HepG2 (cell line): ENCODE results near the gene MTSS2. TPM values are rescaled to one million over a fixed set of nuclear protein-coding genes. Genes with fewer than 3 reads are reported as not detected.

ENCODE experiments used
- BCL6 ChIP-seq: IDR thresholded peaks from 2 replicates; pipeline ENCODE4 v1.6.1; 2016; ENCODE audit warnings: missing genetic modification reagents, missing compliant biosample characterization
- GATA4 ChIP-seq: sonication (generic); IDR thresholded peaks from 2 replicates; pipeline ENCODE4 v1.6.1; 2016; ENCODE audit warnings: antibody characterized with exemption, low read depth, borderline replicate concordance
- MIER3 ChIP-seq: IDR thresholded peaks from 2 replicates; pipeline ENCODE4 v1.6.1; 2016; ENCODE audit warnings: missing compliant biosample characterization, borderline replicate concordance
- PCBP1 ChIP-seq: fragments of 200-400 bp; formaldehyde crosslinking; IDR thresholded peaks from 2 replicates; pipeline ENCODE4 v1.6.1; 2017; ENCODE audit warnings: mild to moderate bottlenecking, low read depth, low read length, borderline replicate concordance
- RORA ChIP-seq: sonication (generic); formaldehyde crosslinking; IDR thresholded peaks from 2 replicates; pipeline ENCODE4 v1.5.0; 2020; ENCODE audit warnings: mild to moderate bottlenecking, missing genetic modification reagents, moderate library complexity
- SETDB1 ChIP-seq: sonication (generic); formaldehyde crosslinking; IDR thresholded peaks from 2 replicates; pipeline ENCODE4 v1.5.1; 2020; ENCODE audit warnings: missing genetic modification reagents, mild to moderate bottlenecking, borderline replicate concordance
- TOE1 ChIP-seq: sonication (generic); formaldehyde crosslinking; IDR thresholded peaks from 2 replicates; pipeline ENCODE4 v1.4.0; 2020; ENCODE audit warnings: mild to moderate bottlenecking, missing genetic modification reagents
- ZBTB38 ChIP-seq: sonication (generic); formaldehyde crosslinking; IDR thresholded peaks from 2 replicates; pipeline ENCODE4 v1.5.1; 2020; ENCODE audit warnings: mild to moderate bottlenecking, missing genetic modification reagents
- ZMYM4 ChIP-seq: sonication (generic); formaldehyde crosslinking; IDR thresholded peaks from 2 replicates; pipeline ENCODE4 v1.8.1; 2023; ENCODE audit warnings: mild to moderate bottlenecking, missing genetic modification reagents
- ZNF235 ChIP-seq: sonication (generic); formaldehyde crosslinking; IDR thresholded peaks from 2 replicates; pipeline ENCODE4 v1.8.1; 2023; ENCODE audit warnings: mild to moderate bottlenecking, missing genetic modification reagents, borderline replicate concordance
- ZNF331 ChIP-seq: sonication (generic); formaldehyde crosslinking; IDR thresholded peaks from 2 replicates; pipeline ENCODE4 v1.4.0; 2020; ENCODE audit warnings: missing genetic modification reagents
- ZNF672 ChIP-seq: sonication (generic); formaldehyde crosslinking; IDR thresholded peaks from 2 replicates; pipeline ENCODE4 v1.8.1; 2022; ENCODE audit warnings: missing genetic modification reagents
- polyA plus RNA-seq, 8 experiments: library from polyadenylated mRNA; depleted of rRNA in 3 of 8; stranded (reverse) in 7 of 8; unstranded in 1 of 8; fragments of >200 nt; fragmentation: Illumina TruSeq in 4 of 8; extraction: Trizol in 4 of 8; gene quantifications; 2 replicates each; pipeline versions ENCODE4 v1.2.1 to v1.2.3, GENCODE V29; 2011 to 2016; ENCODE audit warnings: low read depth in 4 of 8, missing spikeins in 1 of 8, mixed read lengths in 1 of 8; ENCODE audit not compliant: insufficient read depth in 1 of 8
- total RNA-seq, 5 experiments: library from RNA; depleted of rRNA; stranded (reverse); fragments of >200 nt; fragmentation: Illumina TruSeq; extraction: Trizol; gene quantifications; 2 replicates each; pipeline ENCODE4 v1.2.3, GENCODE V29; 2016; ENCODE audit warnings: low read depth in 1 of 5
- TF ChIP-seq, protein P1 (sequence below): IDR thresholded peaks from 2 replicates; pipeline ENCODE4 v1.6.1; 2016; ENCODE audit warnings: control low read depth
- TF ChIP-seq, protein P2 (sequence below): fragments of 450-650 bp; IDR thresholded peaks from 2 replicates; pipeline ENCODE4 v1.6.1; 2017
- TF ChIP-seq, protein P3 (sequence below): sonication (generic); formaldehyde crosslinking; IDR thresholded peaks from 2 replicates; pipeline ENCODE4 v1.8.1; 2023; ENCODE audit warnings: mild to moderate bottlenecking, moderate library complexity, missing genetic modification reagents
- TF ChIP-seq, protein P4 (sequence below): IDR thresholded peaks from 2 replicates; pipeline ENCODE4 v1.6.1; 2016
- TF ChIP-seq, protein P5 (sequence below): sonication (generic); formaldehyde crosslinking; IDR thresholded peaks from 2 replicates; pipeline ENCODE4 v1.4.0; 2020; ENCODE audit warnings: missing genetic modification reagents
- TF ChIP-seq, protein P6 (sequence below): sonication (generic); formaldehyde crosslinking; IDR thresholded peaks from 2 replicates; pipeline ENCODE4 v1.5.1; 2020; ENCODE audit warnings: missing genetic modification reagents, mild to moderate bottlenecking, borderline replicate concordance

The MTSS2 gene
- total and polyA plus RNA-seq, 2 of the 13 experiments (the other 11 are each of a cell fraction or from before 2014, with no cell fraction given) = 132 to 242 TPM

DNA sequence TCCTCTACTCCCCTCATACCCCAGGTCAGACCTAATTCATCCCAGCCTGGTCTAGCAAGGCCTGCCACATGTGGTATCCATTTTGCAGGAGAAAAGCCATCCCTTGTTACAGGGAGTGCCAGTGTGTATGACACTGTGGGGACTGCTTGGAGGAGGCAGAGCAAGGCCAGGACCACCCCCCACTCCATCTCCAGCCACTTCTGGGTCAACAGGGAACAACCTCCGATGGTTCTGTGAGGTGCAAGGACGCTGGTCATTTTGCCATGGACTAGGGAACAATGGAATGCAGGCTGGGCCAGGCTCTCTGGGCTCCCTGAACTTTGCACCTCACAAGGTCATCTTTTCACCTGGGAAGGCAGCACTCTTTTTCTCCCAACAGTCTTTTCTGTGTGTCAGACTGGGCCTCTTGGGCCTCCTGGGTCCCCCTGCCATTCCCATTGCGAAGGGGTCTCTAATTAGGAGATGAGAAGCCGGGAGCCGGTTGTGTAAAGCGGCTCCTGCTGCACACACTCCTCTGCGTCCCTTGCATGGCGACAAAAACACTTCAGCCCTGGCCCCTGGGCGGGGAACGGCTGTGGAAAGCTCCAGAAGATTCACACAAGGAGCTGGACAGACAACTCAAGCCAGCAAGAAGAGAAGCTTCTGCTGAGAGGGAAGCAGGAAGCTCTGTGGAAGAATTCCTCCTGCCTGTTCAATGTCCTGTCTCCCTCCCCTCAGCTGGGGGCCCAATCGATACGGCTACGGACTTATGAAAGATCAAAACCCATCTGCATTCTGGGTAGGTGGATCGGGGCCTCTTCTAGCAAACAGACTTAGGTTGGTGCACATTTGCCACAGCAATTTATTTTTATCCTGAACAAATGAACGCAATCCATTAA is 38.5 kb upstream of the MTSS2 start (continued):
- TF ChIP-seq MIER3 (CRISPR knock-in tag) (no peak; the same call in 1 of the 2 replicates), SETDB1 (CRISPR knock-in tag) (no peak), PCBP1 (no peak), GATA4 (0 out of 2 replicates have a peak, but pooled peaks have one; percentile 61), BCL6 (CRISPR knock-in tag) (peak; percentile 64), ZNF672 (CRISPR knock-in tag) (no peak), ZNF331 (peak; percentile 69; the same call in 1 of the 2 replicates), TOE1 (CRISPR knock-in tag) (peak; percentile 18; the same call in 1 of the 2 replicates), ZBTB38 (CRISPR knock-in tag) (peak; percentile 53; the same call in 1 of the 2 replicates), ZMYM4 (CRISPR knock-in tag) (peak; percentile 64), ZNF235 (CRISPR knock-in tag) (0 out of 2 replicates have a peak, but pooled peaks have one; percentile 72), RORA (CRISPR knock-in tag) (no peak)
- TF ChIP-seq, protein P1, sequence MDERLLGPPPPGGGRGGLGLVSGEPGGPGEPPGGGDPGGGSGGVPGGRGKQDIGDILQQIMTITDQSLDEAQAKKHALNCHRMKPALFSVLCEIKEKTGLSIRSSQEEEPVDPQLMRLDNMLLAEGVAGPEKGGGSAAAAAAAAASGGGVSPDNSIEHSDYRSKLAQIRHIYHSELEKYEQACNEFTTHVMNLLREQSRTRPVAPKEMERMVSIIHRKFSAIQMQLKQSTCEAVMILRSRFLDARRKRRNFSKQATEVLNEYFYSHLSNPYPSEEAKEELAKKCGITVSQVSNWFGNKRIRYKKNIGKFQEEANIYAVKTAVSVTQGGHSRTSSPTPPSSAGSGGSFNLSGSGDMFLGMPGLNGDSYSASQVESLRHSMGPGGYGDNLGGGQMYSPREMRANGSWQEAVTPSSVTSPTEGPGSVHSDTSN = 0 out of 2 replicates have a peak, but pooled peaks have one; percentile 23
- TF ChIP-seq, protein P2, sequence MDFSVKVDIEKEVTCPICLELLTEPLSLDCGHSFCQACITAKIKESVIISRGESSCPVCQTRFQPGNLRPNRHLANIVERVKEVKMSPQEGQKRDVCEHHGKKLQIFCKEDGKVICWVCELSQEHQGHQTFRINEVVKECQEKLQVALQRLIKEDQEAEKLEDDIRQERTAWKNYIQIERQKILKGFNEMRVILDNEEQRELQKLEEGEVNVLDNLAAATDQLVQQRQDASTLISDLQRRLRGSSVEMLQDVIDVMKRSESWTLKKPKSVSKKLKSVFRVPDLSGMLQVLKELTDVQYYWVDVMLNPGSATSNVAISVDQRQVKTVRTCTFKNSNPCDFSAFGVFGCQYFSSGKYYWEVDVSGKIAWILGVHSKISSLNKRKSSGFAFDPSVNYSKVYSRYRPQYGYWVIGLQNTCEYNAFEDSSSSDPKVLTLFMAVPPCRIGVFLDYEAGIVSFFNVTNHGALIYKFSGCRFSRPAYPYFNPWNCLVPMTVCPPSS = no peak
- TF ChIP-seq, protein P3, sequence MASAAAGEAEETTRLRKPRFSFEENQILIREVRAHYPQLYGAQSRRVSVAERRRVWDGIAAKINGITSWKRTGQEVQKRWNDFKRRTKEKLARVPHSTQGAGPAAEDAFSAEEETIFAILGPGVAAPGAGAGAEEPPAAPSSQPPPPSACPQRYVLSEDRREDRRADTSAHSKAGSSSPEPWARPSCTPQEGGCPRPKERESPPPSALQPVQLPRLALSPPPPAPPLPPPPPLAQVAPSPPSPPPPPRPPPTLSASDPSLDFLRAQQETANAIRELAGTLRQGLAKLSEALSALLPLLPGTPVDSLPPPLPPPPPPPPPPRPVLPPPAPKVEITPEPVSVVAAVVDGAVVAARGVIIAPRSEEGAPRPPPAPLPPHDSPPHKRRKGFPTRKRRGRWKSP (CRISPR knock-in tag) = peak; percentile 47; the same call in 1 of the 2 replicates
- TF ChIP-seq, protein P4, sequence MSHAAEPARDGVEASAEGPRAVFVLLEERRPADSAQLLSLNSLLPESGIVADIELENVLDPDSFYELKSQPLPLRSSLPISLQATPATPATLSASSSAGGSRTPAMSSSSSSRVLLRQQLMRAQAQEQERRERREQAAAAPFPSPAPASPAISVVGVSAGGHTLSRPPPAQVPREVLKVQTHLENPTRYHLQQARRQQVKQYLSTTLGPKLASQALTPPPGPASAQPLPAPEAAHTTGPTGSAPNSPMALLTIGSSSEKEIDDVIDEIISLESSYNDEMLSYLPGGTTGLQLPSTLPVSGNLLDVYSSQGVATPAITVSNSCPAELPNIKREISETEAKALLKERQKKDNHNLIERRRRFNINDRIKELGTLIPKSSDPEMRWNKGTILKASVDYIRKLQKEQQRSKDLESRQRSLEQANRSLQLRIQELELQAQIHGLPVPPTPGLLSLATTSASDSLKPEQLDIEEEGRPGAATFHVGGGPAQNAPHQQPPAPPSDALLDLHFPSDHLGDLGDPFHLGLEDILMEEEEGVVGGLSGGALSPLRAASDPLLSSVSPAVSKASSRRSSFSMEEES (CRISPR knock-in tag) = 0 out of 2 replicates have a peak, but pooled peaks have one; percentile 10
- TF ChIP-seq, protein P5, sequence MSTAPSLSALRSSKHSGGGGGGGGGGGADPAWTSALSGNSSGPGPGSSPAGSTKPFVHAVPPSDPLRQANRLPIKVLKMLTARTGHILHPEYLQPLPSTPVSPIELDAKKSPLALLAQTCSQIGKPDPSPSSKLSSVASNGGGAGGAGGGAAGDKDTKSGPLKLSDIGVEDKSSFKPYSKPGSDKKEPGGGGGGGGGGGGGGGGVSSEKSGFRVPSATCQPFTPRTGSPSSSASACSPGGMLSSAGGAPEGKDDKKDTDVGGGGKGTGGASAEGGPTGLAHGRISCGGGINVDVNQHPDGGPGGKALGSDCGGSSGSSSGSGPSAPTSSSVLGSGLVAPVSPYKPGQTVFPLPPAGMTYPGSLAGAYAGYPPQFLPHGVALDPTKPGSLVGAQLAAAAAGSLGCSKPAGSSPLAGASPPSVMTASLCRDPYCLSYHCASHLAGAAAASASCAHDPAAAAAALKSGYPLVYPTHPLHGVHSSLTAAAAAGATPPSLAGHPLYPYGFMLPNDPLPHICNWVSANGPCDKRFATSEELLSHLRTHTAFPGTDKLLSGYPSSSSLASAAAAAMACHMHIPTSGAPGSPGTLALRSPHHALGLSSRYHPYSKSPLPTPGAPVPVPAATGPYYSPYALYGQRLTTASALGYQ (CRISPR knock-in tag) = peak; percentile 73
- TF ChIP-seq, protein P6, sequence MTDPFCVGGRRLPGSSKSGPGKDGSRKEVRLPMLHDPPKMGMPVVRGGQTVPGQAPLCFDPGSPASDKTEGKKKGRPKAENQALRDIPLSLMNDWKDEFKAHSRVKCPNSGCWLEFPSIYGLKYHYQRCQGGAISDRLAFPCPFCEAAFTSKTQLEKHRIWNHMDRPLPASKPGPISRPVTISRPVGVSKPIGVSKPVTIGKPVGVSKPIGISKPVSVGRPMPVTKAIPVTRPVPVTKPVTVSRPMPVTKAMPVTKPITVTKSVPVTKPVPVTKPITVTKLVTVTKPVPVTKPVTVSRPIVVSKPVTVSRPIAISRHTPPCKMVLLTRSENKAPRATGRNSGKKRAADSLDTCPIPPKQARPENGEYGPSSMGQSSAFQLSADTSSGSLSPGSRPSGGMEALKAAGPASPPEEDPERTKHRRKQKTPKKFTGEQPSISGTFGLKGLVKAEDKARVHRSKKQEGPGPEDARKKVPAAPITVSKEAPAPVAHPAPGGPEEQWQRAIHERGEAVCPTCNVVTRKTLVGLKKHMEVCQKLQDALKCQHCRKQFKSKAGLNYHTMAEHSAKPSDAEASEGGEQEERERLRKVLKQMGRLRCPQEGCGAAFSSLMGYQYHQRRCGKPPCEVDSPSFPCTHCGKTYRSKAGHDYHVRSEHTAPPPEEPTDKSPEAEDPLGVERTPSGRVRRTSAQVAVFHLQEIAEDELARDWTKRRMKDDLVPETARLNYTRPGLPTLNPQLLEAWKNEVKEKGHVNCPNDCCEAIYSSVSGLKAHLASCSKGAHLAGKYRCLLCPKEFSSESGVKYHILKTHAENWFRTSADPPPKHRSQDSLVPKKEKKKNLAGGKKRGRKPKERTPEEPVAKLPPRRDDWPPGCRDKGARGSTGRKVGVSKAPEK (CRISPR knock-in tag) = no peak
